HepG2 (cell line): Measurements from ENCODE around the gene COPS4. TPM values are rescaled to one million over a fixed set of nuclear protein-coding genes. Genes with fewer than 3 reads are reported as not detected.

ENCODE experiments used
- CAMTA2 ChIP-seq: sonication (generic); formaldehyde crosslinking; IDR thresholded peaks from 2 replicates; pipeline ENCODE4 v1.4.0; 2020; ENCODE audit warnings: mild to moderate bottlenecking, missing genetic modification reagents, borderline replicate concordance
- CREM ChIP-seq, 2 experiments: sonication (generic) in 1 of 2; formaldehyde crosslinking in 1 of 2; IDR thresholded peaks; 2 replicates each; pipeline versions ENCODE4 v1.4.0 to v1.6.1; 2016 to 2020; ENCODE audit warnings: antibody characterized with exemption in 1 of 2, mild to moderate bottlenecking in 1 of 2, missing genetic modification reagents in 1 of 2
- DR1 ChIP-seq: sonication (generic); formaldehyde crosslinking; IDR thresholded peaks from 2 replicates; pipeline ENCODE4 v1.8.0; 2021; ENCODE audit warnings: mild to moderate bottlenecking, missing genetic modification reagents, inconsistent platforms
- DZIP1 ChIP-seq: sonication (generic); formaldehyde crosslinking; IDR thresholded peaks from 2 replicates; pipeline ENCODE4 v1.5.0; 2020; ENCODE audit warnings: mild to moderate bottlenecking, missing genetic modification reagents
- GFI1 ChIP-seq: sonication (generic); formaldehyde crosslinking; IDR thresholded peaks from 2 replicates; pipeline ENCODE4 v1.5.0; 2020; ENCODE audit warnings: missing genetic modification reagents, mild to moderate bottlenecking, borderline replicate concordance
- HDAC6 ChIP-seq: fragments of 200-600 bp; sonication (generic); IDR thresholded peaks from 2 replicates; pipeline ENCODE4 v1.7.0; 2017; ENCODE audit warnings: mild to moderate bottlenecking, antibody characterized with exemption, low read length, low read depth
- HNRNPH1 ChIP-seq: fragments of 200-400 bp; formaldehyde crosslinking; optimal IDR thresholded peaks from 2 replicates; pipeline ENCODE3; 2017; ENCODE audit warnings: mild to moderate bottlenecking, low read depth, low read length
- HNRNPL ChIP-seq: fragments of 200-400 bp; formaldehyde crosslinking; IDR thresholded peaks from 2 replicates; pipeline ENCODE4 v1.6.1; 2017; ENCODE audit warnings: mild to moderate bottlenecking, low read depth, low read length
- JUNB ChIP-seq: sonication (generic); formaldehyde crosslinking; IDR thresholded peaks from 2 replicates; pipeline ENCODE4 v1.8.0; 2022; ENCODE audit warnings: missing genetic modification reagents, mild to moderate bottlenecking, borderline replicate concordance
- KMT2A ChIP-seq: sonication (generic); formaldehyde crosslinking; IDR thresholded peaks from 2 replicates; pipeline ENCODE4 v1.4.0; 2020; ENCODE audit warnings: missing genetic modification reagents
- NFYB ChIP-seq: sonication (generic); formaldehyde crosslinking; IDR thresholded peaks from 2 replicates; pipeline ENCODE4 v1.4.0; 2020; ENCODE audit warnings: missing genetic modification reagents
- NFYC ChIP-seq: IDR thresholded peaks from 2 replicates; pipeline ENCODE4 v1.6.1; 2016; ENCODE audit warnings: missing genetic modification reagents, missing compliant biosample characterization
- POLR2AphosphoS2 ChIP-seq: IDR thresholded peaks from 2 replicates; pipeline ENCODE4 v1.6.1; 2011; ENCODE audit warnings: low read depth, low read length, improper control_type of control experiment
- PREB ChIP-seq: sonication (generic); formaldehyde crosslinking; IDR thresholded peaks from 2 replicates; pipeline ENCODE4 v1.4.0; 2020; ENCODE audit warnings: missing genetic modification reagents
- SIN3B ChIP-seq: fragments of 150-350 bp; IDR thresholded peaks from 2 replicates; pipeline ENCODE4 v1.6.1; 2014; ENCODE audit warnings: low read length
- SIX4 ChIP-seq: sonication (generic); formaldehyde crosslinking; IDR thresholded peaks from 2 replicates; pipeline ENCODE4 v1.4.0; 2020; ENCODE audit warnings: missing genetic modification reagents
- SOX13 ChIP-seq, 3 experiments: fragments of 450-650 bp in 1 of 3; sonication (generic) in 1 of 3; formaldehyde crosslinking in 1 of 3; IDR thresholded peaks in 2 of 3; conservative IDR thresholded peaks in 1 of 3; 2 replicates each; pipeline versions ENCODE4 v1.5.0 to v1.6.1; 2016 to 2020; ENCODE audit warnings: antibody characterized with exemption in 1 of 3, mild to moderate bottlenecking in 1 of 3, missing compliant biosample characterization in 1 of 3, missing genetic modification reagents in 1 of 3, moderate library complexity in 1 of 3
- TFE3 ChIP-seq: IDR thresholded peaks from 2 replicates; pipeline ENCODE4 v1.6.1; 2016
- ZBTB1 ChIP-seq: sonication (generic); formaldehyde crosslinking; IDR thresholded peaks from 2 replicates; pipeline ENCODE4 v1.4.0; 2020; ENCODE audit warnings: missing genetic modification reagents, borderline replicate concordance
- ZGPAT ChIP-seq: IDR thresholded peaks from 2 replicates; pipeline ENCODE4 v1.6.1; 2016; ENCODE audit warnings: mild to moderate bottlenecking
- ZNF557 ChIP-seq: sonication (generic); formaldehyde crosslinking; IDR thresholded peaks from 2 replicates; pipeline ENCODE4 v1.4.0; 2020; ENCODE audit warnings: missing genetic modification reagents
- ZNF564 ChIP-seq: sonication (generic); formaldehyde crosslinking; IDR thresholded peaks from 2 replicates; pipeline ENCODE4 v1.8.1; 2023; ENCODE audit warnings: mild to moderate bottlenecking, missing genetic modification reagents
- polyA plus RNA-seq, 8 experiments: library from polyadenylated mRNA; depleted of rRNA in 3 of 8; stranded (reverse) in 7 of 8; unstranded in 1 of 8; fragments of >200 nt; fragmentation: Illumina TruSeq in 4 of 8; extraction: Trizol in 4 of 8; gene quantifications; 2 replicates each; pipeline versions ENCODE4 v1.2.1 to v1.2.3, GENCODE V29; 2011 to 2016; ENCODE audit warnings: low read depth in 4 of 8, missing spikeins in 1 of 8, mixed read lengths in 1 of 8; ENCODE audit not compliant: insufficient read depth in 1 of 8
- total RNA-seq, 5 experiments: library from RNA; depleted of rRNA; stranded (reverse); fragments of >200 nt; fragmentation: Illumina TruSeq; extraction: Trizol; gene quantifications; 2 replicates each; pipeline ENCODE4 v1.2.3, GENCODE V29; 2016; ENCODE audit warnings: low read depth in 1 of 5

Gene COPS4
- total and polyA plus RNA-seq, 2 of the 13 experiments (the other 11 are each of a cell fraction or from before 2014, with no cell fraction given): 28.8 to 52.5 TPM

GRCh38 chr4:83010522-83011318, 24.3 kb upstream of the COPS4 start, which contains the start of gene LIN54 (continued):
- TF ChIP-seq TFE3 (CRISPR knock-in tag): no peak
- TF ChIP-seq JUNB (CRISPR knock-in tag): no peak
- TF ChIP-seq DR1 (CRISPR knock-in tag): no peak
- no peak for TF ChIP-seq ZBTB1 (CRISPR knock-in tag)
- peak; percentile 86 for TF ChIP-seq CREM (IDR thresholded peaks at IDR 0.05)
- no peak for TF ChIP-seq CREM (CRISPR knock-in tag; IDR thresholded peaks at IDR 0.05)
- TF ChIP-seq ZGPAT: peak; percentile 51; the same call in 1 of the 2 replicates
- no peak for TF ChIP-seq NFYC (CRISPR knock-in tag)
- no peak for TF ChIP-seq ZNF557 (CRISPR knock-in tag)
- peak; percentile 89 for TF ChIP-seq SIN3B
- no peak for TF ChIP-seq NFYB (CRISPR knock-in tag)
- TF ChIP-seq DZIP1 (CRISPR knock-in tag): no peak
- no peak for TF ChIP-seq POLR2AphosphoS2
- TF ChIP-seq CAMTA2 (CRISPR knock-in tag): no peak
- TF ChIP-seq PREB (CRISPR knock-in tag): no peak
- TF ChIP-seq SIX4: no peak
- TF ChIP-seq GFI1 (CRISPR knock-in tag): no peak
- TF ChIP-seq KMT2A (CRISPR knock-in tag): 0 out of 2 replicates have a peak, but pooled peaks have one; percentile 65
- 0 out of 2 replicates have a peak, but pooled peaks have one; percentile 55 for TF ChIP-seq ZNF564 (CRISPR knock-in tag)
- TF ChIP-seq HNRNPL: 0 out of 2 replicates have a peak, but pooled peaks have one; percentile 30
- no peak for TF ChIP-seq HNRNPH1
- TF ChIP-seq HDAC6: no peak
- peak; percentile 49; the same call in 1 of the 2 replicates for TF ChIP-seq SOX13 (IDR thresholded peaks at IDR 0.05)
- TF ChIP-seq SOX13 (CRISPR knock-in tag; conservative IDR thresholded peaks at IDR 0.05 in 1 of 2, IDR thresholded peaks at IDR 0.05 in 1 of 2): peak in 1 of 2 experiments; percentile 63; a peak in 1 of 4 replicates
